Stomach (tissue), 4 donors: ENCODE data around the gene MBOAT2.

Experiments
- CTCF ChIP-seq, 7 experiments: fragments of 450-650 bp in 4 of 7; fragments of 200-600 bp in 3 of 7; sonication (generic) in 3 of 7; IDR thresholded peaks; one replicate each; pipeline ENCODE4 v1.5.1; 2016 to 2019; ENCODE audit warnings: antibody characterized with exemption in 7 of 7, control low read depth in 2 of 7, mild to moderate bottlenecking in 1 of 7
- EP300 ChIP-seq: sonication (generic); formaldehyde crosslinking; IDR thresholded peaks from one replicate; pipeline ENCODE4 v1.6.1; 2017; ENCODE audit warnings: antibody characterized with exemption
- POLR2A ChIP-seq, 4 donors: fragments of 450-650 bp; IDR thresholded peaks; one replicate each; pipeline ENCODE4 v1.6.1; 2016; ENCODE audit warnings: antibody characterized with exemption in 4 of 4, control low read depth in 2 of 4, mild to moderate bottlenecking in 1 of 4, moderate library complexity in 1 of 4

DNA sequence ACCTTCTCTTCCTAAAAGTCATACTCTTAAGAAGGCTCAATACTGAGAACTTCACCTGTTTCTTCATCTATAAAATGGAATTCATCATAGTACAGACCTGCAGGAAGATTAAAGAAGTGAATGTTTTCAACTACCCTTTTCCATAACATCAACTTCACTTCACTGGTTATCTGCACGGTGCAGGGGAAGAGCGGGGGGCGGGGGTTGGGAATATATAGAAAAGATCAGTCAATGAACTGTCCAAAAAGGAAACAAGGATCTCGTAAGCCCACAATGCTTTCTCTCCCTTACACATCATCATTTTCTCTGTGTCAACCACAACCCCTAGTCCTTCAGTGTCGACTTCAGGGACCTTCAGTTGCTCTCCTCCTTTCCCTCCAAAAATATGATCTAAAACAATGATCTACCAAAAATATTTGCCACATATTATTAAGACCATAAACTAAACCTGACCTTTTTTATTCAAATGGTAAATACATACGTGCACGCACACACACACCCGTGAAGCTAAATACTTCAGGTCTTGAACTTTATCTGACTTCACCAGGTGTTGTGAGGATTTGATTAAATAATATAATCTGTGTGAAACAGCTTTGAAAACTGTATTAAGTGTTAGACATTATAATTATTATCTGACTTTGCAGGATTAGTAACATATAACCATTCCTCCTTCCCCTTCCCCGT is 4.9 kb downstream of the MBOAT2 start:
- TF ChIP-seq CTCF (IDR thresholded peaks at IDR 0.05) (no peak), EP300 (no peak), POLR2A (IDR thresholded peaks at IDR 0.05) (no peak)
